Mucosa of descending colon (tissue), 3 donors: ENCODE measurements around the gene TGFB3. TPM values are rescaled to one million over a fixed set of nuclear protein-coding genes. Genes with fewer than 3 reads are reported as not detected.

Experiments used
- ATAC-seq: fragments of 200-7000 bp; cut with Tn5 transposase; one replicate; pipeline ENCODE4 v1.9.1; 2020; ENCODE audit warnings: mild to moderate bottlenecking, moderate library complexity
- DNase-seq, 3 donors: peaks; one replicate each; pipeline ENCODE4 v3.0.0-alpha.2; 2020
- H3K36me3 ChIP-seq: fragments of 200-600 bp; one replicate; pipeline ENCODE4 v1.8.0; 2021; ENCODE audit warnings: low read depth, mild to moderate bottlenecking
- H3K4me1 ChIP-seq: fragments of 200-600 bp; one replicate; pipeline ENCODE4 v1.8.0; 2021; ENCODE audit warnings: low read depth, mild to moderate bottlenecking
- H3K4me3 ChIP-seq: fragments of 200-600 bp; one replicate; pipeline ENCODE4 v1.8.0; 2021; ENCODE audit warnings: mild to moderate bottlenecking
- H3K9me3 ChIP-seq: fragments of 200-600 bp; one replicate; pipeline ENCODE4 v1.8.0; 2021; ENCODE audit warnings: mild to moderate bottlenecking
- intact Hi-C, 2 donors: fragments of 100-400 bp; cut with DNase I in 1 of 2; cut with micrococcal nuclease in 1 of 2; formaldehyde crosslinking; loops; one replicate each; pipeline versions ENCODE4 v1.11.0 to v1.11.1; 2022; cut with DNase I, micrococcal nuclease
- total RNA-seq, 3 donors: library from RNA; stranded (reverse); fragmentation: NEBNext Ultra II Directional in 2 of 3; extraction: Animal tissue kit (Norgen Biotek cat#: 25700) in 2 of 3; gene quantifications; one replicate each; pipeline versions ENCODE4 v1.2.1 to v1.2.4, GENCODE V29; 2021 to 2023
- TF ChIP-seq, protein P1 (sequence below): fragments of 200-600 bp; IDR thresholded peaks from one replicate; pipeline ENCODE4 v1.8.0; 2022; ENCODE audit warnings: antibody characterized with exemption, mild to moderate bottlenecking
- donor health status: DM: no; HTN: no; CAD: no; lungs with moderate emphysema.
- donor health status: DM: no; HTN: no; CAD: no.
- donor health status: DM: no; HTN: yes; CAD: no.

TGFB3 gene
- total RNA-seq, 3 donors from 2014 or later: 5.2 to 13.0 (median 5.7) TPM

- no peaks in the 10 kb centered on the region for H3K36me3 ChIP-seq
- H3K4me3 ChIP-seq: no peak overlapping the region
- intact Hi-C loops: loop anchor here in 1 of 2 donors (5.0 kb wide), 1 partner anchor 69 kb away; the partner anchor contains the start of gene TGFB3
- ATAC-seq (peak; percentile 88), DNase-seq (peak in 1 of 3 donors; percentile 22)
- H3K9me3 ChIP-seq: no peaks in the 10 kb centered on the region
- H3K4me1 ChIP-seq: peaks cover 9% of the 10 kb centered on the region
- TF ChIP-seq, protein P1, sequence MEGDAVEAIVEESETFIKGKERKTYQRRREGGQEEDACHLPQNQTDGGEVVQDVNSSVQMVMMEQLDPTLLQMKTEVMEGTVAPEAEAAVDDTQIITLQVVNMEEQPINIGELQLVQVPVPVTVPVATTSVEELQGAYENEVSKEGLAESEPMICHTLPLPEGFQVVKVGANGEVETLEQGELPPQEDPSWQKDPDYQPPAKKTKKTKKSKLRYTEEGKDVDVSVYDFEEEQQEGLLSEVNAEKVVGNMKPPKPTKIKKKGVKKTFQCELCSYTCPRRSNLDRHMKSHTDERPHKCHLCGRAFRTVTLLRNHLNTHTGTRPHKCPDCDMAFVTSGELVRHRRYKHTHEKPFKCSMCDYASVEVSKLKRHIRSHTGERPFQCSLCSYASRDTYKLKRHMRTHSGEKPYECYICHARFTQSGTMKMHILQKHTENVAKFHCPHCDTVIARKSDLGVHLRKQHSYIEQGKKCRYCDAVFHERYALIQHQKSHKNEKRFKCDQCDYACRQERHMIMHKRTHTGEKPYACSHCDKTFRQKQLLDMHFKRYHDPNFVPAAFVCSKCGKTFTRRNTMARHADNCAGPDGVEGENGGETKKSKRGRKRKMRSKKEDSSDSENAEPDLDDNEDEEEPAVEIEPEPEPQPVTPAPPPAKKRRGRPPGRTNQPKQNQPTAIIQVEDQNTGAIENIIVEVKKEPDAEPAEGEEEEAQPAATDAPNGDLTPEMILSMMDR: no peak
These were observed 68.6 kb downstream of the TGFB3 start for GRCh38 chr14:75913183-75913582.

DNA sequence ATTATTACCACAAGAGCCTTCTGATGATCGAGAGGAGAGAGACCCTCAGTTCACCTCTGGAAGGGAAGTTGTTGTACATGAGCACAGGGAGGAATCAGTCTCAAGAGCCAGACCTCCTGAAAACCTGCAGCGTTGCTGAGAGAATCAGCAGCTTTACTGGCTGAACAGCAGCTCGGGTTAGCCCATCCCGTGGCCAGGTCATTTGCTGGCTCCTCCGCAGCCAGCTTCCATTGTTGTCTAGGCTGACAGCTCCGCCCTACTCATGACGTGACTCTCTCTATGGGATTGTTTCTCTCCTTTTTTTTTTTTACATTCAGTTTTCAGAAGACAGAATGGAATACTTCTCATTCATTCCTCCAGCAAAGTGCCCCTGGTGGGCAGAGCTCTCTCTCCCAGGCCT is 69.9 kb downstream of the TGFB3 start:
- TF ChIP-seq, protein P1: no peak
- Histone ChIP-seq H3K4me3 (no peak overlapping the region), H3K9me3 (no peaks in the 10 kb centered on the region), H3K36me3 (no peaks in the 10 kb centered on the region), H3K4me1 (peaks cover 9% of the 10 kb centered on the region)
- ATAC-seq (peak; percentile 75), DNase-seq (peak in 2 of 3 donors; percentile 66 to 74)
- intact Hi-C loops: loop anchor here in 1 of 2 donors (5.0 kb wide), 1 partner anchor 70 kb away; the partner anchor contains the start of gene TGFB3

DNA sequence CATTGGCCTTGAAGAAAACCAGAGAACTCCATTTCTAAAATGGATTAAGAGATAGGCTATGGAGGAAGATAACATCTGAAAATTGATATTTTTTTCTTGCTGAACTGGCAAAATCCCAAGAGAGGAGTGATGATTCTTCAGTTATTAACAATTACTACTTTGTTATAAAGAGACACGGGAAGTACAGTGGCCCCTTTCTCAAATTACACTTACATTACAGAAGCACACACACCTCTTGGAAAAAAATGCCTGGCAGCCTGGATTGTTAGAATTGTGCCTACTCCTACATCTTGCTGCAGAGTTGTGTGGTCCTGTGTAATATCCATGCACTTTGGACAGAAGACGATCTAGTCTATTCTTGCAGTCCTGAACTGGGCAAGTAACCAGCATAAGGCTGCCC is 71.7 kb downstream of the TGFB3 start:
- no peak overlapping the region for H3K4me3 ChIP-seq
- no peaks in the 10 kb centered on the region for H3K36me3 ChIP-seq
- peak; percentile 8 for ATAC-seq
- peaks cover 9% of the 10 kb centered on the region for H3K4me1 ChIP-seq
- no peak for DNase-seq
- intact Hi-C loops: loop anchor here in 1 of 2 donors (5.0 kb wide), 1 partner anchor 72 kb away; the partner anchor contains the start of gene TGFB3
- TF ChIP-seq, protein P1: no peak
- no peaks in the 10 kb centered on the region for H3K9me3 ChIP-seq

- Histone ChIP-seq H3K9me3 (no peaks in the 10 kb centered on the region), H3K36me3 (no peaks in the 10 kb centered on the region), H3K4me3 (no peak overlapping the region), H3K4me1 (peaks cover 9% of the 10 kb centered on the region)
- TF ChIP-seq, protein P1: no peak
- intact Hi-C loops: loop anchor here in 1 of 2 donors (5.0 kb wide), 1 partner anchor 73 kb away; the partner anchor contains the start of gene TGFB3
- no peak for DNase-seq
- ATAC-seq: no peak
These were observed 72.2 kb downstream of the TGFB3 start for GRCh38 chr14:75909630-75910029.

Other genes starting within 250 kb of the TGFB3 start
- 10 to 100 TPM; 27.3 to 64.0 (median 27.5) TPM for gene IFT43, start 3.8 kb upstream of the TGFB3 start, total RNA-seq
- gene GPATCH2L, start 169.9 kb upstream of the TGFB3 start, total RNA-seq: 10 to 100 TPM; 33.9 to 59.3 (median 40.9) TPM